Prostate gland (tissue), 2 donors: ENCODE data around the gene LMNA. TPM values are rescaled to one million over a fixed set of nuclear protein-coding genes. Genes with fewer than 3 reads are reported as not detected.
"Not testable (repeated sequence)": the region's sequence is repeated elsewhere in the genome, so short reads cannot be mapped to it uniquely, and the experiment has no call there.

Experiments
- DNase-seq: peaks from one replicate; pipeline ENCODE4 v3.0.0-alpha.2; 2019; ENCODE audit warnings: low spot score
- H3K27ac ChIP-seq, 2 donors: fragments of 200-600 bp; sonication (generic); 2 replicates each; pipeline ENCODE4 v1.5.1; 2017 to 2019
- H3K27me3 ChIP-seq: fragments of 200-600 bp; sonication (generic); replicated peaks from 2 replicates; pipeline ENCODE4 v1.5.1; 2019; ENCODE audit not compliant: insufficient read depth
- H3K36me3 ChIP-seq, 2 donors: fragments of 200-600 bp; sonication (generic); 1 replicate in 1 of 2; 2 replicates in 1 of 2; pipeline versions ENCODE4 v1.5.1 to v1.8.1; 2017 to 2019
- H3K4me1 ChIP-seq: fragments of 200-600 bp; sonication (generic); replicated peaks from 2 replicates; pipeline ENCODE4 v1.5.1; 2019
- H3K4me3 ChIP-seq, 2 donors: fragments of 200-600 bp; sonication (generic); 2 replicates each; pipeline ENCODE4 v1.5.1; 2017 to 2019
- H3K9me3 ChIP-seq: fragments of 200-600 bp; sonication (generic); 2 replicates; pipeline ENCODE4 v1.5.1; 2017
- POLR2A ChIP-seq: fragments of 450-650 bp; IDR thresholded peaks from one replicate; pipeline ENCODE4 v1.6.1; 2016; ENCODE audit warnings: antibody characterized with exemption, mild to moderate bottlenecking
- POLR2AphosphoS5 ChIP-seq: sonication (generic); formaldehyde crosslinking; IDR thresholded peaks from one replicate; pipeline ENCODE4 v1.6.1; 2017; ENCODE audit warnings: antibody characterized with exemption
- WGBS: methylation state at CpG from one replicate; pipeline ENCODE4 v1.1.5; 2018; 5-methylcytosine and 5-hydroxymethylcytosine counted together
- intact Hi-C: fragments of 100-400 bp; cut with DNase I; formaldehyde crosslinking; loops from one replicate; pipeline ENCODE4 v1.14.2; 2022
- total RNA-seq, 2 donors: library from RNA; depleted of rRNA; stranded (reverse); fragments of >200 nt; gene quantifications; one replicate each; pipeline ENCODE4 v1.1.0, GENCODE V29; 2016
- TF ChIP-seq, protein P1 (sequence below), 4 experiments: fragments of 200-600 bp in 2 of 4; fragments of 450-650 bp in 2 of 4; sonication (generic) in 2 of 4; IDR thresholded peaks; 1 replicate in 3 of 4; 2 replicates in 1 of 4; pipeline ENCODE4 v1.5.1; 2016 to 2019; ENCODE audit warnings: antibody characterized with exemption in 4 of 4, mild to moderate bottlenecking in 2 of 4, moderate library complexity in 2 of 4

LMNA gene
- total RNA-seq, 2 donors from 2014 or later = 227 to 265 TPM

DNA sequence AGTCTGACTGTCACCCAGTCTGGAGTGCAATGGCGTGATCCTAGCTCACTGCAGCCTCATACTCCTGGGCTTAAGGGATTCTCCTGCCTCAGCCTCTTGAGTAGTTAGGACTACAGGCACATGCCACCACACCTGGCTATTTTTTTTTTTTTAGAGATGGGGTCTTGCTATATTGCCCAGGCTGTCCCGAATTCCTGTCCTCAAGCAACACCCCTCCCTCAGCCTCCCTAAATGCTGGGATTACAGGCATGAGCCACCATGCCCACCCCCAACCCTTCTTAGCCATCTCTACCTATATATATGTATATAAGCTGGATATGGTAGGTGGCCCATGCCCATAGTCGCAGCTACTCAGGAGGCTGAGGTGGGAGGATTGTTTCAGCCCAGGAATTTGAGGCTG, 66.0 kb downstream of the LMNA start:
- H3K27me3 ChIP-seq = no peaks in the 10 kb centered on the region
- no peak overlapping the region for H3K4me3 ChIP-seq
- H3K9me3 ChIP-seq = no peaks in the 10 kb centered on the region
- TF ChIP-seq, protein P1, sequence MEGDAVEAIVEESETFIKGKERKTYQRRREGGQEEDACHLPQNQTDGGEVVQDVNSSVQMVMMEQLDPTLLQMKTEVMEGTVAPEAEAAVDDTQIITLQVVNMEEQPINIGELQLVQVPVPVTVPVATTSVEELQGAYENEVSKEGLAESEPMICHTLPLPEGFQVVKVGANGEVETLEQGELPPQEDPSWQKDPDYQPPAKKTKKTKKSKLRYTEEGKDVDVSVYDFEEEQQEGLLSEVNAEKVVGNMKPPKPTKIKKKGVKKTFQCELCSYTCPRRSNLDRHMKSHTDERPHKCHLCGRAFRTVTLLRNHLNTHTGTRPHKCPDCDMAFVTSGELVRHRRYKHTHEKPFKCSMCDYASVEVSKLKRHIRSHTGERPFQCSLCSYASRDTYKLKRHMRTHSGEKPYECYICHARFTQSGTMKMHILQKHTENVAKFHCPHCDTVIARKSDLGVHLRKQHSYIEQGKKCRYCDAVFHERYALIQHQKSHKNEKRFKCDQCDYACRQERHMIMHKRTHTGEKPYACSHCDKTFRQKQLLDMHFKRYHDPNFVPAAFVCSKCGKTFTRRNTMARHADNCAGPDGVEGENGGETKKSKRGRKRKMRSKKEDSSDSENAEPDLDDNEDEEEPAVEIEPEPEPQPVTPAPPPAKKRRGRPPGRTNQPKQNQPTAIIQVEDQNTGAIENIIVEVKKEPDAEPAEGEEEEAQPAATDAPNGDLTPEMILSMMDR (IDR thresholded peaks at IDR 0.05) = no peak
- no peak for TF ChIP-seq POLR2AphosphoS5
- TF ChIP-seq POLR2A = no peak
- no peaks in the 10 kb centered on the region for H3K4me1 ChIP-seq
- intact Hi-C loops = no loop called here
- WGBS = 94% methylated on average over 3 of the region's 3 CpGs
- DNase-seq = no peak
- H3K36me3 ChIP-seq = no peaks in the 10 kb centered on the region
- H3K27ac ChIP-seq = no peak overlapping the region

- H3K27me3 ChIP-seq, H3K4me3 ChIP-seq, DNase-seq, intact Hi-C loops, H3K4me1 ChIP-seq, H3K27ac ChIP-seq, H3K9me3 ChIP-seq, H3K36me3 ChIP-seq: not testable (repeated sequence)
- 43% methylated on average over 7 of the region's 8 CpGs for WGBS
These were observed 66.9 kb downstream of the LMNA start for GRCh38 chr1:156181391-156181924.

GRCh38 chr1:156182010-156182779, 67.7 kb downstream of the LMNA start:
- H3K4me1 ChIP-seq, H3K27ac ChIP-seq, DNase-seq, H3K36me3 ChIP-seq, H3K27me3 ChIP-seq, H3K9me3 ChIP-seq, H3K4me3 ChIP-seq, intact Hi-C loops: not testable (repeated sequence)
- WGBS = 76% methylated on average over 12 of the region's 12 CpGs

DNA sequence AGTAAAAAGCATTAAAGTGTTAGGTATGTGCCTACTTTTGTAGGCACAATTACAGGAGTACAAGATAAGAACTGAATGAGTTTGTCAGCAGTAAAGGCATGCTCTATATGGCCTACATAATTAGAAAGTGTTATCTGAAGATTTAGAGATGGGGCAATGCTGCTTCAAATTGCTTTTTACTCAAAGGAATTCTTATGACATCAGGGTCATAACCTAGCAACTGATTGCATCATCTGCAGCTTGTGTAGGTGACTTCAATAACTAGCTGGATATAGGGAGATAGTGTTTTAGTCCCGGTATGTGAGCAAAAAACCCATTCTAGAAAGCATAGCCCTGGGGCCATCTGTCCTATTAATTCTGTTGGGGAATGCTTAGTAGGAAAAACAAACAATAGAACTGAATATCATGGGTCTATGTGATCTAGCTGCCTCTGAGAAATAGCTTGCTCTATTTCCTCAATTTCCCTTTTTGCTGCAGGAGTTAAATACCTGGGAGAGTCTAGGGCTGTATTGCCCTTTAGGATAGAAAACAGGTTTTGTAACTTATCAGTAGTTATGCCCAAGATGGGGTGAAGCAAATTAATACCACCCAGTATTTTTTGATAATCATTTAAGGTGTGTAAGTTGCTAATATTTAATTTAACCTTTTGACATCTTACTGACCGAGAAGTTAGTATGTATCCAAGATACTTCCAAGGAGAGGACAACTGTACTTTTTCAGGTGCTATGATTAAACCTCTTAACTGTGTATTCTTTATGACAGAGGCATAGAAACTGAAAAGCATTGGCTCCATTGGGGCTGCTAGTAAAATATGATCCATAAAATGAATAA, 72.1 kb downstream of the LMNA start:
- WGBS = 94% methylated on average over 2 of the region's 2 CpGs
- intact Hi-C loops, H3K4me1 ChIP-seq, H3K36me3 ChIP-seq, H3K4me3 ChIP-seq, H3K27me3 ChIP-seq, DNase-seq, H3K27ac ChIP-seq, H3K9me3 ChIP-seq: not testable (repeated sequence)

Other genes starting within 250 kb of the LMNA start
- 10 to 100 TPM; 20.8 to 21.8 TPM for gene RIT1, start 203.4 kb upstream of the LMNA start, total RNA-seq
- gene KHDC4, start 180.3 kb upstream of the LMNA start, total RNA-seq = 10 to 100 TPM; 49.8 to 66.1 TPM
- gene RXFP4, start 173.1 kb upstream of the LMNA start, total RNA-seq = not detected
- 10 to 100 TPM; 35.8 to 66.2 TPM for gene ARHGEF2, start 136.2 kb upstream of the LMNA start, total RNA-seq
- gene SSR2, start 93.8 kb upstream of the LMNA start, total RNA-seq = 100 to 1,000 TPM; 201 to 229 TPM
- gene UBQLN4, start 60.9 kb upstream of the LMNA start, total RNA-seq = 10 to 100 TPM; 27.0 to 43.6 TPM
- 10 to 100 TPM; 48.0 to 91.4 TPM for gene LAMTOR2, start 59.9 kb upstream of the LMNA start, total RNA-seq
- 100 to 1,000 TPM in 1 of 2 donors, 10 to 100 TPM in 1; 33.5 to 100 TPM for gene RAB25, start 53.6 kb upstream of the LMNA start, total RNA-seq
- gene MEX3A, start 32.2 kb upstream of the LMNA start, total RNA-seq = 1 to 10 TPM; 3.3 to 5.7 TPM
- gene SEMA4A, start 38.9 kb downstream of the LMNA start, total RNA-seq = 10 to 100 TPM; 22.9 to 44.9 TPM
- 10 to 100 TPM; 14.2 to 16.5 TPM for gene SLC25A44, start 79.4 kb downstream of the LMNA start, total RNA-seq
- 100 to 1,000 TPM in 1 of 2 donors, 10 to 100 TPM in 1; 64.6 to 125 TPM for gene PMF1, start 98.3 kb downstream of the LMNA start, total RNA-seq
- 1 to 10 TPM; 1.8 to 5.7 TPM for gene BGLAP, start 127.5 kb downstream of the LMNA start, total RNA-seq
- gene PAQR6, start 133.3 kb downstream of the LMNA start, total RNA-seq = 1 to 10 TPM; 2.8 to 8.6 TPM
- 100 to 1,000 TPM in 1 of 2 donors, 10 to 100 TPM in 1; 49.1 to 113 TPM for gene SMG5, start 168.1 kb downstream of the LMNA start, total RNA-seq
- 10 to 100 TPM; 20.7 to 34.3 TPM for gene TMEM79, start 169.6 kb downstream of the LMNA start, total RNA-seq
- 100 to 1,000 TPM in 1 of 2 donors, 10 to 100 TPM in 1; 91.7 to 132 TPM for gene GLMP, start 181.0 kb downstream of the LMNA start, total RNA-seq
- gene VHLL, start 184.6 kb downstream of the LMNA start, total RNA-seq = 1 to 10 TPM in 1 of 2 donors, not detected in 1; 1.1 TPM
- gene CCT3, start 223.6 kb downstream of the LMNA start, total RNA-seq = 100 to 1,000 TPM; 144 to 167 TPM
- 10 to 100 TPM in 1 of 2 donors, not detected in 1; 58.7 TPM for gene TSACC, start 223.8 kb downstream of the LMNA start, total RNA-seq